Measurements from ENCODE around the gene FBXL15.

Gene FBXL15

DNA sequence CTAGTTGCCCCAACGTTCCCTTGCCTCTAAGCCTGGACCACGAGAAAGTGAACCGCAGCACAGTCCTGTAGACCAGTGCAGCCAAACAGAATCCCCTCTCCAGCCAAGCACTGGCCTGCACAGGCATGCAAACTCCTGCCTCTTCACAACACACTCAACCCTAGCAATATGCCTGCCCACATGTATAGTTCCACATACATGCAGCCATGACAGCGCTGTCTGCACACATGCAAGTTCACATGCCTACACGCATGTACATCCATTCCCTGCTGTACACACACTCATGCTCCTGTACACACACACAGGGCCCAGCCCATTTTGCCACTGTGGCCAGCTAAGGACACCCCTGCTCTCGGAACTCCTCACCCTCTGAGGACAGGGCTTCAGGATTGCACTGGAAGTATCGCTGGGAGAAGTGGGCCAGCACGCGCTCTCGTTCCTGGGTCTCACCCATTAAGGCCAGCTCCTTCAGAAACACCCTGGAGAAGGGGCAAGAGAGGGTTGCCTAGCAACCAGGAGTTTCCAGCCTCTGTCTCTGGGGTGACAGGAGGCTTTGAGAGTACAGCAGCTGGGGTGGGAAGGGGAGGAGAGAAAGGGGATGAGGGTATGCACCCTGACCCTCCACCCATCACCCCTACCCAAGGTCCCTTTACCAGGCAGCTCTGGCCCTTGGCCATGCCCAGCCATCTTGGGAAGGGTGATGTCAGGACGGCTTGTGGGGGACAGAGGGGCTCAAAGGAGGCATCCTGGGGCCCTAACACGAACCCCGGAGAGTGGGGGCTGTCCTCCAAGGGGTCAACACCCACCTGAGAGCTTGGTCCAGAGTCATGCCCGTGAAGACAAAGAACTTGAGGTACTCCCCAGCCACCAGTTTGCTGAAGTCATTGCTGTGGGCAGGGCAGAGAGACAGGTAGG is 9.0 kb upstream of the FBXL15 start:
- DNase-seq (ENCODE audit: low spot score) = no peak

DNA sequence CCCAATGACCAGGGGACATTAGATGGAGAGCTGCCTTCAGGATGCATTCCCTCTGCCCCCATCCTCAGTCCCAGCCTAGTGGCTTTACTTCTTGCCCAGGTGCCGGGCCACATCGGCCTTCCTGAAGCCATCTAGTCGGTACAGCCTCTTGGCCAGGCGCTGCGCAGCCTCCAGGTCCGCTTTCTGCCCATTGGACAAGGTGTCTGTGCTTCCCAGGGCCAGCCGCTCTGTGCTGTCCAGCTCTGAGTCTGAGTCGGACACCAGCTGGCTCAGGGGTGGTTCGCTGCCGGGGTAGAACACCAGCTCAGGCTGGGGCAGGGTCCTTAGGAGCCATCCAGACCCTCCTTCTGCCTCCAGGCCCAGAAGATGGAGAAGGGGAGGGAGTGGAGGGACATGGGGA is 8.3 kb upstream of the FBXL15 start:
- no peak for DNase-seq (ENCODE audit: low spot score)

- no peak for DNase-seq (ENCODE audit: low spot score)
Measured at GRCh38 chr10:102413053-102413705, 7.5 kb upstream of the FBXL15 start.

DNA sequence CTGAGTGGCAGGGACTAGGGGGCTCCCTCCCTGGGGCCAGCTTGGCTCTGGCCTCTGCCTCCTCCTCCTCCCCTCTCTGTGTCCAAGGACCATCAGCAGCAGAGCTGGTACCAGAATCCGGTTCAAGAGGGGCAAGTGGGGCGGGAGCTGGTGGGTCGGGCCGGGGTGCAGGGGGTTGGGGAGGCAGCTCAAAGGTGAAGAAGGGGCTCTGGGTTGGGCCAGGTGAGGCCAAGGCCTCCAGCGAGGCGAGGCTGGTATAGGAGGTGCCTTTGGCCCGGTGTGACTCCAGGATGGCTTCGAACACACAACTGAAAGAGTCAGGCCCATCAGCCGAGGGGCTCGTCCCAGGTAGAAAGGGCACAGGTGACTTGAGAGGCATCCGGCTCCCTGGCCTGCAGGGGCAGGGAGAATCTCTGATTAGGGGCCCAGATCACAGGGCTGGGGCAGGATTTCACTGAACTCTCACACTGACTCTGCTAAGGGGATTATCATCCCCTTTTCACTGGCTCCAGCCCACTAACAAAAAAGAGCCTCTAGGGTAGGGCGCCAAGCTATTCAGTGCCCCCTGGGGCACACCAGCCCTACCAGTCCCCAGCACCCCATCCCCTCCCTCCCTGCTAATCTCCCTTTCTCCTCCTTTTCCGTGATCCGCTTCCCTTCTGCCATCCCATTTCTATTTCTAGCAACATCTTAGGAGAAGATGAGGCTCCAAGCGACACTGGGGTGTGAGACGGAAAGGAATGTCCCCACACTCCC is 6.7 kb upstream of the FBXL15 start:
- no peak for DNase-seq (ENCODE audit: low spot score)

- no peak for DNase-seq (ENCODE audit: low spot score)
Measured at GRCh38 chr10:102414749-102415148, 5.9 kb upstream of the FBXL15 start.

GRCh38 chr10:102416283-102416682 is 4.4 kb upstream of the FBXL15 start:
- no peak for DNase-seq (ENCODE audit: low spot score)

DNA sequence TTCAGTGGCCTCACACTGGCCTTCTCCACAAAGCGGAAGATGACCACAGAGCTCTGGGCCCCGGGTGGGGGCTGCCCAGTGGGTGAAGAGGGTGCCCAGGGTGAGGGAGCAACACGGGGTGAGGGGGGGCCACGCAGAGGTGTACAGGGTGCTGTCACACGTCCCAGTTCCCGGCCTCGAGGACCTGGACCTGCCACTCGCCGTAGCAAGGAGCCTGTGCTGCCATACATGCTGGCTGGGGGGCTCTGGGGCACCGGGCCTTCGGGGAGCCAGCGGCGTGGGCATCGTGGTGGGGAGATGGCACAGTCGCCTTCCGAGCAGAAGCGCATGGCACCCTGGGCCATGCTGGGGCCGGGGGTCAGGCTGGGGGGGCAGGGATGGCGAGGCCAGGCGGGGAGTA is 3.9 kb upstream of the FBXL15 start:
- no peak for DNase-seq (ENCODE audit: low spot score)

- DNase-seq (ENCODE audit: low spot score) = no peak
Measured at GRCh38 chr10:102418622-102419268, 1.9 kb upstream of the FBXL15 start, which contains the start of gene PSD. Gene PSD, minus strand, starts transcription at chr10:102418785. Its CDS starts 1,747 bp downstream, at chr10:102417038.

GRCh38 chr10:102419269-102420180 is 1.1 kb upstream of the FBXL15 start:
- no peak for DNase-seq (ENCODE audit: low spot score)

GRCh38 chr10:102420181-102420713 is 389 bp upstream of the FBXL15 start:
- DNase-seq (ENCODE audit: low spot score) = no peak

DNA sequence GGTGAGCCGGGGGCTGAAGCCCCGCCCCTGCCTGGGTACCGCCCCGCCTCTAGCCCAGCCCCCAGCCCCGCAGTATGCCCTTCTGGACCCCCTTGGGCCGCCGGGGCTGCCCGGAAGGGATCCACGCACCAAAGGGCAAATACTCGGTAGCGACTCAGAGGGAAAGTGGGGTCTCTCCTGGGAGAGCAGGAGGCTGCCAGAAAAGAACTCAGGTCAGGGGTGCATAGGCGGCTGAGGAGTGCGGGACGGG is 796 bp downstream of the FBXL15 start:
- no peak for DNase-seq (ENCODE audit: low spot score)

DNA sequence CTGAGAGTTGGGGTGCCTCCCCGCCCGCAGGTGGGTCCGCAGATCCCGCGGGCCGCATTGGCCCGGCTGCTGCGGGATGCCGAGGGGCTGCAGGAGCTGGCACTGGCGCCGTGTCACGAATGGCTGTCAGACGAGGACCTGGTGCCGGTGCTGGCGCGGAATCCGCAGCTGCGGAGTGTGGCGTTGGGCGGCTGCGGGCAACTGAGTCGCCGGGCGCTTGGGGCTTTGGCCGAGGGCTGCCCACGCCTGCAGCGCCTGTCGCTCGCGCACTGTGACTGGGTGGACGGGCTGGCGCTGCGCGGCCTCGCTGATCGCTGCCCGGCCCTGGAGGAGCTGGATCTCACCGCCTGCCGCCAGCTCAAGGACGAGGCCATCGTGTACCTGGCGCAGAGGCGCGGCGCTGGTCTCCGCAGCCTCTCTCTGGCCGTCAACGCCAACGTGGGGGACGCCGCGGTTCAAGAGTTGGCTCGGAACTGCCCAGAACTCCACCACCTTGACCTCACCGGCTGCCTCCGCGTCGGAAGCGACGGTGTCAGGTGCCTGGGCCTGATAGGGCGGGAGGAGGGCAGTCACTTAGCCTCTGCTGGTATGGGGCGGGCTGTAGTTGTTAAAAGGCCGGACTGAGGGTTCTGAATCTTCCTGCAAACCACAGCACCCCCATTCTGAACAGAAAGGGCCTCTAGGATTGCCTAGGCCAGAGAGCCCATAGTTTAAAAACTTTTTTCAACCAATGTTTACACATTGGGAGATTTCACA is 1.3 kb downstream of the FBXL15 start:
- no peak for DNase-seq (ENCODE audit: low spot score)

DNA sequence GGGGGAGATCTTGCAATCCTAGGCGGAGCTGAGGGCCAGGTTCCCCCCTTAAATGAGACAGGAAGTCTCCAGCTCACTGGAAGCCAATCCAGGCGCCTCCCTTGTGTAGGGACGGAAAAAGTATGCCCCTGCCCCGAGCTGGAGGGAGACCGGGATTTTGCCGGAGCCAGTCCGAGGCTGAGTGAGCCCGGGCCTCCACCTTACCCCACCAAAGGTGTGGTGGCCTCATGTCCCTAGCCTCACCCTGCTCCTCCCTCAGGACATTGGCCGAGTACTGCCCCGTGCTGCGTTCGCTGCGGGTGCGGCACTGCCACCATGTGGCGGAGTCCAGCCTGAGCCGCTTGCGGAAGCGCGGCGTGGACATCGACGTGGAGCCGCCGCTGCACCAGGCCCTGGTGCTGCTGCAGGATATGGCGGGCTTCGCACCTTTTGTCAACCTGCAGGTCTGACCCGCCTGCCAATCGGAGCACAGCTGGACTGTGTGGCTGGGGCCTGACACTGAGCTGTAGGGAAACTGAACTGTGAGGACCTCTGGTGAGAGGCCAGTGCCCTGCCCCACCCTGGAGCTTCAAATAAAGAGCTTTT is 2.0 kb downstream of the FBXL15 start:
- DNase-seq (ENCODE audit: low spot score) = peak; percentile 45

DNA sequence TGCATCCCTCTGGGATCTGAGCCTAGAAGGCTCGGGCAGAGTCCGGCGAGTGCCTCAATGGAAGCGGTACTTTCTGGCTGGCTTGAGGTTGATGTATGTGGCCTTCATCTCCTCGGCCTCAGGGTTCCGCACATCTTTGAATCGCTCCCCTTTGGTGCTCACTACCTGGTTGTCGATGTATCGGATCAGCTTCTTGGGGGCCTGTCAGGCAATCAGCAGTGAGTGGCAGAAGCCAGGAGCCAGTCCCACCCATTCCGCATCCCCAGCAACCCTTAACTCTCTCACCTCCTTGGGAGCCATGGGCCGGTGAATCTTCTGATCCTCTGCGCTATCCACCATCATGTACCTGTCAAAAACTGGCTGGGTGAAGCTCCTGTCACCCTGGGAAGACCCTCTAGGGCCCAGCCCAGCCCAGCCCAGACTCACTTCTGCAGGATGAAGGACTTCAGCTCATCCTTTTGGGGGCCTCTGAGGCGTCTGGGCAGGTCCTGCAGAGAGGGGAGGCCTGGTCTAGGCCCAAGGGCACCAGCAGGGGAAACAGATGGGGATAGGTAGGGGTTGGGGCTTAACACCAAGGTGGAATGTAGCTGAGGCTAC is 2.8 kb downstream of the FBXL15 start:
- DNase-seq (ENCODE audit: low spot score) = no peak

DNA sequence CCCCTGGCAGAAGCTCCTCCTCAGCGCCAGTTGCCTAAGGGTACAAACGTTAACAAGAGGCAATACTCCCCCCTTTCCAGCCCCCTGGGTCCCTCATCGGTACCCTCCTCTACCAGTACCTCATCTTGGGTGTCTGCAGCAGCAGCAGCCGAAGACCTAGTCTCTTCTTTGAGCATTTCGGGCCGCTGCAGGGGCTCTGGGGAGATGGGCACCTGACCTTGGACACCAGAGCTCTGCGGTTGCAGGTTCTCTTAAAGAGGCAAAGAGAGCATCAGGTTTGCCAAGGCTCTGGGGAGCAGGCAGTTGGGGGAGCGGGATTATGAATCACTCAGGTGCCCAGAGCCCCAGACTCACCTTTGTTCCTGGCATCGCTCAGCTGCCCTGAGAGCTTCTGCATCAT is 3.5 kb downstream of the FBXL15 start:
- DNase-seq (ENCODE audit: low spot score) = no peak

DNA sequence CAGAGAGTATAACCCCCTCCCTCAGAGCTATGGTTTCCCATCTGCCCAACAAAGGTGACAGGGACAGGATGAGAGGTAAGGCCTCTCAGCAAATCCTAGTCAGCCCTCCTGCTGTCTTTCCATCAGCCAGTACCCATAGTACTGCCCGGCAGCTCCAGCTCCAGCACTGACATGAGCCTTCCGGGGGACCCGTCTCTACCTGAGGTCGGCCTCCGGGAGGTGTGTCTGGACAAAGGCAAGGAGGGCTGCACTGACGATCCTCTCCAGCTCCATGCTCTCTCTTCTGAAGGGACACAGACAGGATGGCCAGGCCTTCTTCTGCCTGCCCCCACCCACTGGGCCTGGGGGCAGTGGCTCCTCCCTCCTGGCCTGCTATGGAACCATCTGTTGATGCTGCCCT is 4.3 kb downstream of the FBXL15 start:
- DNase-seq (ENCODE audit: low spot score) = no peak

DNA sequence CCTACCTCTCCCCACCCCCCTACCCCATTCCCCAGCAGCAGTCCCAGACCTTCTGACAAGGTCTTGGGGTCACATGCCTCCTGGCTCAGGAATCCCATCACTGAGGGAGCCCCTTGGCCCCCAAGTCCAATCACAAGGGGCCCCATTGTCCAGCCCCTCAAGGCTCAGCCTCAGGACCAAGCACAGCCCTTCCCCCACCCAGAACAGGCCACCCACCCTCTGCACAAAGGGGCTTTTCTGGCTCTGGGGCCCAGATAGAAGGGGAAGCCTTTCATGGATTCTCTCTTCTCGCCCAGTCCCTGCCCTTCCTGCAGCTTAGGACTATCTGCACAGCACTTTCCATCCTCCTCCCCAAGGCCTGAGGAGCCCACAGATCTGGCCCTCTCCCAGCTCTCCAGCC is 4.8 kb downstream of the FBXL15 start:
- no peak for DNase-seq (ENCODE audit: low spot score)

- no peak for DNase-seq (ENCODE audit: low spot score)
Measured at GRCh38 chr10:102426803-102427287, 6.2 kb downstream of the FBXL15 start.

DNA sequence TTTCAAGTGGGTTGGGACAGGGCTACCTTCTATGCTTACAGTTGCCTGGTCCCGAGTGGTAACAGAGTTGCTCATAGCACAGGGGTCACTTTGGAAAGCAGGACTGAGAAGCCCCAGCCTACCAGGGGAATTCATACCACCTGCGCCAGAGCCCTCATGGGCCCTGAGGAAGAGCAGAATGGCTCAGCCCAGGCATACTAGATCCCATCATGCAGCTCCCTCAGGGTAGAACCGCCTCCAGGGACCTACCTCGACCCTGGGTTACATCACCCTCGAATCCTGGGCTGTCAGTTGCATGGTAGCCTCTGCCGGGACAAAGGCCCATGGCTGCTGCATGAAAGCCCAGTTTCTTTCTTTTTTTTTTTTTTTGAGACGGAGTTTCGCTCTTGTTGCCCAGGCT is 8.8 kb downstream of the FBXL15 start:
- DNase-seq (ENCODE audit: low spot score) = no peak

Data from COLO829 (cell line).